Stomach (tissue), 9 donors: ENCODE measurements around the gene NRG2. TPM values are rescaled to one million over a fixed set of nuclear protein-coding genes. Genes with fewer than 3 reads are reported as not detected.

ENCODE experiments used
- DNase-seq, 2 donors: peaks; one replicate each; pipeline versions ENCODE4 v3.0.0 to v3.0.0-alpha.2; 2013 to 2019
- H3K27ac ChIP-seq, 5 donors: fragments of 200-600 bp in 4 of 5; sonication (generic) in 4 of 5; one replicate each; pipeline ENCODE4 v1.5.1; 2013 to 2019; ENCODE audit warnings: mild to moderate bottlenecking in 1 of 5, moderate library complexity in 1 of 5
- H3K27me3 ChIP-seq, 3 donors: fragments of 200-600 bp; sonication (generic); one replicate each; pipeline ENCODE4 v1.5.1; 2017 to 2019; ENCODE audit warnings: mixed run types in 1 of 3
- H3K36me3 ChIP-seq, 4 donors: fragments of 200-600 bp; sonication (generic); 1 replicate in 3 of 4; 2 replicates in 1 of 4; pipeline ENCODE4 v1.5.1; 2016 to 2019
- H3K4me1 ChIP-seq, 4 donors: fragments of 200-600 bp; sonication (generic); one replicate each; pipeline ENCODE4 v1.5.1; 2016 to 2019
- H3K4me3 ChIP-seq, 4 donors: fragments of 200-600 bp; sonication (generic) in 3 of 4; one replicate each; pipeline ENCODE4 v1.5.1; 2016 to 2019; ENCODE audit warnings: mild to moderate bottlenecking in 1 of 4
- H3K9me3 ChIP-seq, 4 donors: fragments of 200-600 bp; sonication (generic); one replicate each; pipeline ENCODE4 v1.5.1; 2016 to 2019
- CTCF ChIP-seq, 7 experiments: fragments of 450-650 bp in 4 of 7; fragments of 200-600 bp in 3 of 7; sonication (generic) in 3 of 7; IDR thresholded peaks; one replicate each; pipeline ENCODE4 v1.5.1; 2016 to 2019; ENCODE audit warnings: antibody characterized with exemption in 7 of 7, control low read depth in 2 of 7, mild to moderate bottlenecking in 1 of 7
- EP300 ChIP-seq: sonication (generic); formaldehyde crosslinking; IDR thresholded peaks from one replicate; pipeline ENCODE4 v1.6.1; 2017; ENCODE audit warnings: antibody characterized with exemption
- POLR2A ChIP-seq, 4 donors: fragments of 450-650 bp; IDR thresholded peaks; one replicate each; pipeline ENCODE4 v1.6.1; 2016; ENCODE audit warnings: antibody characterized with exemption in 4 of 4, control low read depth in 2 of 4, mild to moderate bottlenecking in 1 of 4, moderate library complexity in 1 of 4
- POLR2AphosphoS5 ChIP-seq, 3 donors: sonication (generic); formaldehyde crosslinking; IDR thresholded peaks; one replicate each; pipeline ENCODE4 v1.6.1; 2016; ENCODE audit warnings: antibody characterized with exemption in 3 of 3
- WGBS, 5 donors: extraction: QIAGEN DNeasy Blood & Tissue Kit in 3 of 5; methylation state at CpG; one replicate each; pipeline versions ENCODE4 v1.1.5 to v1.1.7; 2013 to 2018; 5-methylcytosine and 5-hydroxymethylcytosine counted together
- intact Hi-C: fragments of 100-400 bp; cut with DNase I; formaldehyde crosslinking; loops from one replicate; pipeline ENCODE4 v1.15.1; 2023; ENCODE audit warnings: low total_unique reads
- polyA plus RNA-seq, 3 donors: library from polyadenylated mRNA; stranded (reverse); fragments of 200-250 nt; gene quantifications; one replicate each; pipeline ENCODE4 v1.2.3, GENCODE V29; 2013
- total RNA-seq, 5 donors: library from RNA; depleted of rRNA; stranded (reverse); fragments of >200 nt; gene quantifications; one replicate each; pipeline versions ENCODE4 v1.1.0 to v1.2.3, GENCODE V29; 2014 to 2016
- donor health status: healthy with polysubstance abuse.
- donor health status: Bipolar disorder and iron deficiency.
- donor health status: healthy.

The NRG2 gene
- total and polyA plus RNA-seq, 8 donors: 0.25 to 22.2 (median 1.2) TPM; not detected in 1

DNA sequence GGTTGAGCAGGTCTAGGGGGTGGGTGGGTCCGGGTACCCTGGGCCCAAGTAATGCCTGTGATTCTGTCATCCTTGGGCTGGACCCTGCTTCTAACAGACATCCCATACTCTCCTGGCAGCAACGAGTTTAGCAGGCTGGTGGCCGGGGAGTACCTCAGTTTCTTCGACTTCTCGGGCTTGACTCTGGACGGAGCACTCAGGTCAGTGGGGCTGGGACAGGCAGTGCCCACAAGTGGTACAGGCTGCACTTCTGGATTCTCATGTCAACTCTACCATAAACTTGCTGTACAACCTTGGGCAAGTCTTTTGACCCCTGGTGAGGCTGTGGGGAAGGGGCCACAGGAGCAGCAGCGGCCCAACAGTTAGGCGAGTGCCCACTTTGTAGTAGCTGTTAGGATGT, 225.7 kb downstream of the NRG2 start:
- TF ChIP-seq CTCF (IDR thresholded peaks at IDR 0.05) (no peak), EP300 (no peak), POLR2AphosphoS5 (IDR thresholded peaks at IDR 0.05) (no peak), POLR2A (IDR thresholded peaks at IDR 0.05) (no peak)
- H3K9me3 ChIP-seq: peaks cover 0 to 19% (median 2%) of the 10 kb centered on the region in 4 donors
- intact Hi-C loops: no loop called here
- H3K27me3 ChIP-seq: peaks cover 0 to 21% (median 0%) of the 10 kb centered on the region in 3 donors
- no peak overlapping the region for H3K27ac ChIP-seq
- DNase-seq: no peak
- no peaks in the 10 kb centered on the region for H3K36me3 ChIP-seq
- no peak overlapping the region for H3K4me3 ChIP-seq
- 81 to 87% (median 85%) methylated on average over 7 to 8 of the region's 8 CpGs for WGBS, 5 donors
- H3K4me1 ChIP-seq: no peaks in the 10 kb centered on the region

- Histone ChIP-seq H3K36me3 (no peaks in the 10 kb centered on the region), H3K4me1 (no peaks in the 10 kb centered on the region), H3K27ac (no peak overlapping the region), H3K4me3 (no peak overlapping the region), H3K27me3 (peaks cover 0 to 19% (median 0%) of the 10 kb centered on the region in 3 donors), H3K9me3 (peaks cover 0 to 19% (median 2%) of the 10 kb centered on the region in 4 donors)
- no peak for DNase-seq
- no peak for TF ChIP-seq CTCF (IDR thresholded peaks at IDR 0.05)
- no peak for TF ChIP-seq POLR2A (IDR thresholded peaks at IDR 0.05)
- no peak for TF ChIP-seq POLR2AphosphoS5 (IDR thresholded peaks at IDR 0.05)
- TF ChIP-seq EP300: no peak
- 80 to 87% (median 82%) methylated on average over 12 of the region's 12 CpGs for WGBS, 5 donors
- intact Hi-C loops: no loop called here
These were observed 226.5 kb downstream of the NRG2 start for GRCh38 chr5:139816566-139816965.

DNA sequence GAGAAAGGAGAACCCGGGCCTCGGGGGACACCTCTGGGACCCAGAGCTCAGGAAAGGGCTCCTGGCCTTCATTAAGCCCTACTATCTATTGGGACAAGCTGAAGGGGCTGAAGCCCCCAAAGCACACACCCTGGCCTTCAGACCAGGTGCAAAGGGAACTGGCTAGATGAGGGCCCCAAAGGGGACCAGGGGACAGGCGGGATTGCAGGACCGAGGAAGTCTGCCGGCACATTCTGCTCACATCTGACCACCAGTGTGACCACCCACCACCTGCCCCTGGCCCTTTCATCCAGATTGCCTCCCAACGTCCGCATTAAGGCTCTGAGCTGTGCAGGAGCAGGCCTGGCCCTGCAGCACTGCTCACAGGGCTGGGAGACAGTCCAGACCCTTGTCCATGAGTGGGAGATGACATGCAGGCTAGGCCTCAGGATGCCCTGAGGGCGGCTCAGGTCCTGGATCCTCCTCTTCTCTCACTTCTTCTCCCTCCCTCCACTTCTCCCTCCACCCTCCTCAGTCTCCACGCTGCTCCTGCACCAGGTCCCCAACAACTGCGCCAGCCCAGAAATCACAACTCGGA, 228.3 kb downstream of the NRG2 start:
- intact Hi-C loops: no loop called here
- Histone ChIP-seq H3K27ac (no peak overlapping the region), H3K9me3 (peaks cover 0 to 18% (median 2%) of the 10 kb centered on the region in 4 donors), H3K4me3 (no peak overlapping the region), H3K4me1 (no peaks in the 10 kb centered on the region), H3K27me3 (peaks cover 0 to 20% (median 0%) of the 10 kb centered on the region in 3 donors), H3K36me3 (no peaks in the 10 kb centered on the region)
- DNase-seq: no peak
- TF ChIP-seq POLR2AphosphoS5 (IDR thresholded peaks at IDR 0.05) (no peak), CTCF (IDR thresholded peaks at IDR 0.05) (no peak), POLR2A (IDR thresholded peaks at IDR 0.05) (no peak), EP300 (no peak)
- 84 to 96% (median 92%) methylated on average over 7 to 11 of the region's 11 CpGs for WGBS, 5 donors

DNA sequence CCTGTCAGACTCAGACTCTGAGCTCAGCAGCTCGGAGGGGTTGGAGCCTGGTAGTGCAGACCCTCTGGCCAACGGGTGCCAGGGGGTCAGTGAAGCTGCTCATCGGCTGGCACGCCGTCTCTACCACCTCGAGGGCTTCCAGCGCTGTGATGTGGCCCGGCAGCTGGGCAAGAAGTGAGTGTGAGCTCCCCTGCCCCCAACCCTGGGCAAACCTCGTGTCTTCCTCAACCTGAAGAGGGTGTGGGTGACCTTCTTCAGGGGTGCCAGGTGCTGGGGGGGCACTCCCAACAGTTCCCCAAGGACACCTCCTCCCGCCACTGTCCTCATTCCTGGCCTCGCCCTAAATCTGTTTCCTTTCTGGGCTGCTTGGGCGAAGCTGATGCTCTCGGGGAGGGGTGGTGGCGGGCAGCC, 228.9 kb downstream of the NRG2 start:
- no peaks in the 10 kb centered on the region for H3K4me1 ChIP-seq
- DNase-seq: no peak
- H3K4me3 ChIP-seq: no peak overlapping the region
- H3K27ac ChIP-seq: no peak overlapping the region
- peaks cover 0 to 12% (median 2%) of the 10 kb centered on the region in 4 donors for H3K9me3 ChIP-seq
- no peak for TF ChIP-seq POLR2A (IDR thresholded peaks at IDR 0.05)
- TF ChIP-seq EP300: no peak
- TF ChIP-seq CTCF (IDR thresholded peaks at IDR 0.05): no peak
- TF ChIP-seq POLR2AphosphoS5 (IDR thresholded peaks at IDR 0.05): no peak
- intact Hi-C loops: no loop called here
- 77 to 84% (median 83%) methylated on average over 14 of the region's 14 CpGs for WGBS, 5 donors
- no peaks in the 10 kb centered on the region for H3K36me3 ChIP-seq
- peaks cover 0 to 26% (median 0%) of the 10 kb centered on the region in 3 donors for H3K27me3 ChIP-seq
